ENCODE measurements around the gene COCH.
"Not testable (repeated sequence)": the region's sequence is repeated elsewhere in the genome, so short reads cannot be mapped to it uniquely, and the experiment has no call there.

Gene COCH

GRCh38 chr14:30925254-30925653 is 50.9 kb downstream of the COCH start:
- DNase-seq (ENCODE audit: low read depth in 2 of 2) = no peak

- no peak for DNase-seq (ENCODE audit: low read depth in 2 of 2)
These were observed 54.1 kb downstream of the COCH start for GRCh38 chr14:30928462-30928861.

DNA sequence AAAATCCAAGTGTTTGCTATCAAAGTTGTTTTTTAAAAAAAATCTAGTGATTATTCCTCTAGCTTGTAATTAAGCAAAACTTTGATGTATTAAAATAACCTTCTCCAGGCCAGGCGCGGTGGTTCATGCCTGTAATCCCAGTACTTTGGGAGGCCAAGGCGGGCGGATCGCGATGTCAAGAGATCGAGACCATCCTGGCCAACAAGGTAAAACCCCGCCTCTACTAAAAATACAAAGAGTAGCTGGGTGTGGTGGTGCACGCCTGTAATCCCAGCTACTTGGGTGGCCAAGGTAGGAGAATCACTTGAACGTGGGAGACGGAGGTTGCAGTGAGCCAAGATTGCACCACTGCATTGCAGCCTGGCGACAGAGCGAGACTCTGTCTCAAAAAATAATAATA is 59.6 kb downstream of the COCH start:
- not testable (repeated sequence) for DNase-seq (ENCODE audit: low read depth in 2 of 2)

- no peak for DNase-seq (ENCODE audit: low read depth in 2 of 2)
These were observed 61.1 kb downstream of the COCH start for GRCh38 chr14:30935445-30935844.

DNA sequence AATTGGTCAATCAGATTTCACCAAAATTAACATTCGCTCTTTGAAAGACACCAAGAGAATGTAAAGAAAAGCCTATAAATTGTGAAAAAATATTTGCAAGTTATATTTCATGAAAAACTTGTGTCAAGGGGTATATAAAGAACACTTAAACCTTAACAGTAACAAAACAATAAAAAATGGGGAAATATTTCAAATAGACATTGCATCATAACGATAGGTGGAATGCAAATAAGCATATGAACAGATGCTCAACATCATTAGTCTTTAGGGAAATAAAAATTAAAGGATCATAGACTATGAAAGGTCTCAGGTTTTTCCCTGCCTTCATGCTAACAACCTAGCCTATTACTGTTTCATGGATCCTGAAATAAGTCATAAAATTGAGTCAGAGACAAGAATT is 64.3 kb downstream of the COCH start:
- no peak for DNase-seq (ENCODE audit: low read depth in 2 of 2)
